Globus pallidus (tissue), 1 donor: ENCODE measurements around the gene PSMB4.
"Not testable (repeated sequence)": the region's sequence is repeated elsewhere in the genome, so short reads cannot be mapped to it uniquely, and the experiment has no call there.

Experiments used
- DNase-seq: peaks from one replicate; pipeline ENCODE4 v3.0.0-alpha.2; 2015; ENCODE audit warnings: low spot score

Gene PSMB4

DNA sequence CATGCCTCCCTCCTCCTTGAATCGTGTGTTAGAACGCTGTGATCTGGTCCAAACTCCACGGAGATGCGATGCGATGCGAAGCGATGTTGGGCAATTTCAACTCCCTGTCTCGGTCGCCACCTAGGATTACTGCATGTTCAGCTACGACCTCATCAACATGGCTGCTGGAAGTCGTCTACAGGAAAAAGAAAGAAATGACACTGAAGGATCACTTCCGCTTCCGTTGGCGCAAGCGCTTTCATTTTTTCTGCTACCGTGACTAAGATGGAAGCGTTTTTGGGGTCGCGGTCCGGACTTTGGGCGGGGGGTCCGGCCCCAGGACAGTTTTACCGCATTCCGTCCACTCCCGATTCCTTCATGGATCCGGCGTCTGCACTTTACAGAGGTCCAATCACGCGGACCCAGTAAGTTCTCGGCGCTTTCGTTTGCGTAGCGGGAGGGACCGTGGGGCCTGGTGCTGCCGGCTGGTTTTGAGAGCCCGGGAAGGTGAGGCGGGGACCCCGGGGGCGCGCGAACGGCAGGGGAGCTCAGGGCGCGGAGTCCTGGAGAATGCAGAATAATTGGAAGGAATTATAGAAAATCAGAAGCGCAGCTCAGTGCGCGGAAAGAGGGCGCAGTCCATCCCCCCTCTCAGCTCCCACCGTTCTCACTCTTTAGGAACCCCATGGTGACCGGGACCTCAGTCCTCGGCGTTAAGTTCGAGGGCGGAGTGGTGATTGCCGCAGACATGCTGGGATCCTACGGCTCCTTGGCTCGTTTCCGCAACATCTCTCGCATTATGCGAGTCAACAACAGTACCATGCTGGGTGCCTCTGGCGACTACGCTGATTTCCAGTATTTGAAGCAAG lies at the start of gene PSMB4:
TSS of gene PSMB4 (plus strand) at position 250 of the 848 bp plus-strand sequence. CDS start at position 265, 15 bp downstream.
- DNase-seq, result peak; percentile 96

DNA sequence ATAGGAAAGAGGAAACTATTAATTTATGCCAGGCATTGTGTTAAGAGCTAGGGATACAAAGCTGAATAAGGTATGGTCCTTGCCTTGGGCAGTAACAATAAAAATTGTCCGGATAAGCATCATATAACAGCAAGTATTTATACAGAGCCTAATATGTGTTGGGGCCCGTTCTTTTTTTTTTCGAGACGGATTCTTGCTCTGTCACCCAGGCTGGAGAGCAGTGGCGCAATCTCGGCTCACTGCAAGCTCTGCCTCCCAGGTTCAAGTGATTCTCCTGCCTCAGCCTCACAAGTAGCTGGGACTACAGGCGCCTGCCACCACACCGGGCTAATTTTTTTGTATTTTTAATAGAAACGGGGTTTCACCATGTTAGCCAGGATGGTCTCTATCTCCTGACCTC lies 49.0 kb upstream of the PSMB4 start:
- not testable (repeated sequence) for DNase-seq

DNA sequence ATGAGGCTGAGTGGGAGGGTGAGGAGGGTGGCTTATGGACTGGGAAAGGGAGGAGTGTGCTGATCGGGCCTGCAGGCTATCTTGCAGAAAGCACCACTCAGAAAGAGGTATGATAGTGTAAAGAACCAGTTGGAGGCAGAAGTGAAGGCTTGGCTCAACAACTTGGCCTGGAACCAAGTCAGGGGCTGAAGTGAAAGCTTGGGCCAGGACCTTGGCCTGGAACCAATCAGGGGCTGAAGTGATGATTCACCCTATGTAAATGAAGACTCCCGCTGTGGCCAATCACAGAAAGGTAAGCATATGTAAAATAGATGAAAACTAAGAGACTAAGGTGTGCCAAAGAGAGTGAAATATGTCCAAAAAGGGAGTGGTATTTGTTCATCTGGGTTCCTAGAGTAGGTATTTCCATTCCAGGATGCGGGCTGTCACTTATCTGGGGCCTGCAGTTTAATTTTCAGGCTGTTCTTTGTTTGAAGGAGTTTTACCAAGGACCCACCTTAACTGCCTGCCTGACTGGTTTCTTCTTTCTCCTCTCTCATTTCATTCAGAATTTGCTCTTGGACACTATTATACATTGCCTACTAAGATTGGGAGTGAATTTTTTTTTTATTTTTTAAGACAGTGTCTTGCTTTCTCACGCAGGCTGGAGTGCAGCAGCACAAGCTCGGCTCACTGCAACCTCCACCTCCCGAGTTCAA lies 47.2 kb upstream of the PSMB4 start:
- DNase-seq, result no peak

DNA sequence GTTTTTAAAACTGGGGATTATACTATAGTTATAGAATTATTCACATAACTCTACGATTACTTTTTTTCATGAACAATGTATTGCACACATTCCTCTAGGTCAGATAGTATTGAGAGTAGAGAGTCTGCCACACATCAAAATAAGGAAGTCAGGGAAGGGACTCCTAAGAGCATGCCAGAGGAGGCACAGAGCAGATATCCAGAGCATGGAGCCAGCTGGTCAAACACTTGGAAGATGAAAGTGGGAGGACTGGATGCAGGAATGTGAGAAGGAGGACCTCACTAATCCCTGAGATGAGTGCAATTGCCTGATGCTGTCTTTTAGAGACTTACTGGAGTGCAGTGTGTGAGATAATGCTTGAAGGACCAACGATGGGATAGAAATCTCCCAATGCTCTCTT lies 42.7 kb upstream of the PSMB4 start:
- no peak for DNase-seq

DNA sequence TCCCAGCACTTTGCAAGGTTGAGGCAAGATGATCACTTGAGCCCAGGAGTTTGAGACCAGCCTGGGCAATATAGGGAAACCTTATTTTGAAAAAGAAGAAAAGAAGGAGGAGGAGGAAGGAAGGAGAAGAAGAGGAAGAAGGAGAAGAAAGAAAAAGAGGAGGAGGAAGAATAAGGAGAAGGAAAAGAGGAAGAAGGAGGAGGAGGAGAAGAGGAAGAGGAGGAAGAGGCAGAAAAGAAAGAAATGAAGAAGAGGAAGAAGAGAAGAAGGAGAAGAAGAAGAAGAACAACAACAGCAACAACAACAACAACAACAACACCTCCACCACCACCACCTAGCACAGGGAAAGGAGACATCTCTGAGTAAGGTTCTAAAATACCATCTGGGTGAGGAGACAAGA lies 37.5 kb upstream of the PSMB4 start:
- no peak for DNase-seq

DNA sequence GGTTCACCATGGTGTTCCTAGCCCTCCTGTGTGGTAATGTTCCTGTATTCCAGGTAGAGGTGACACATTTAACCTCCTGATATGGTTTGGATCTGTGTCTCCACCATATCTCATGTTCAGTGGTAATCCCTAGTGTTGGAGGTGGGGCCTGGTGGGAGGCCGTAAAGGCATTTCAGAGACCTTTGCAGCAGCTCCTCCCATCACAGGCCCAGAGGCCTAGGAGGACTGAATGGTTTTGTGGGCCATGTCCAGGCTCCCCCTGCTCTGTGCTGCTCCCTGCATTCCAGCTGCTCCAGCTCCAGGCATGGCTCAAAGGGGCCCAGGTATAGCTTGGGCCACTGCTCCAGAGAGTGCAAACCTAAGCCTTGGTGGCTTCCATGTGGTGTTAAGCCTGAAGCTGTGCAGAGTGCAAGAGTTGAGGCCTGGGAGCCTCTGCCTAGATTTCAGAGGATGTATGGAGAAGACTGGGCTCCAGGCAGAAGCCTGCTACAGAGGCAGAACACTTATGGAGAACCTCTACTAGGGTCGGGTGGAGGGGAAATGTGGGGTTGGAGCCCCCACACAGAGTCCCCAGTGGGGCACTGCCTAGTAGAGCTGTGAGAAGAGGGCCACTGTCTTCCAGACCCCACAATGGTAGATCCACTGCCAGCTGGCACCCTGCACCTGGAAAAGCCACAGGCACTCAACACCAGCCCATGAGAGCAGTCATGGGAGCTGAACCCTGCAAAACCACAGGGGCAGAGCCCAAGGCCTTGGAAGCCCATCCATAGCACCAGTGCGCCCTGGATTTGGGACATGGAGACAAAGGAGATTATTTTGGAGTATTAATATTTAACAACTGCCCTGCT lies 36.8 kb upstream of the PSMB4 start:
- DNase-seq, result no peak

DNA sequence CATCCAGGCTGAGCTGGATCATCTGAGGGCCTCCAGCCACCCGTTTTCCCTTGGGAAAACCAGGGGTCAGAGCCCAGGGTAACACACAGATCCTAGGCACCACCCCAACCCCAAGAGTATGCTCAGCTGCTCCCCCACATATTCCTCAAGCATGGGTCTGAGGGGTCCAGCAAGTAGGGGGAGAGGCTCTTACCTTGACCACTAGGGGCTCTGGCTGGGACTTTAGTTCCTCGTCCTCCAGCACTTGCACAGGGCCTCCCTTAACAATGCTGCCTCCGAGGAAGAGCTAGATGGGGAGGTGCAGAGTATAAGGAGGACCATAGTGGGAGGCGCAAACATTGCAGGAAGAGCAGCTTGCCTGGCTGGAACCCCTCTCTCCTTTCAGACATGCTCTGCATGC lies 34.4 kb upstream of the PSMB4 start:
- DNase-seq, result no peak

DNA sequence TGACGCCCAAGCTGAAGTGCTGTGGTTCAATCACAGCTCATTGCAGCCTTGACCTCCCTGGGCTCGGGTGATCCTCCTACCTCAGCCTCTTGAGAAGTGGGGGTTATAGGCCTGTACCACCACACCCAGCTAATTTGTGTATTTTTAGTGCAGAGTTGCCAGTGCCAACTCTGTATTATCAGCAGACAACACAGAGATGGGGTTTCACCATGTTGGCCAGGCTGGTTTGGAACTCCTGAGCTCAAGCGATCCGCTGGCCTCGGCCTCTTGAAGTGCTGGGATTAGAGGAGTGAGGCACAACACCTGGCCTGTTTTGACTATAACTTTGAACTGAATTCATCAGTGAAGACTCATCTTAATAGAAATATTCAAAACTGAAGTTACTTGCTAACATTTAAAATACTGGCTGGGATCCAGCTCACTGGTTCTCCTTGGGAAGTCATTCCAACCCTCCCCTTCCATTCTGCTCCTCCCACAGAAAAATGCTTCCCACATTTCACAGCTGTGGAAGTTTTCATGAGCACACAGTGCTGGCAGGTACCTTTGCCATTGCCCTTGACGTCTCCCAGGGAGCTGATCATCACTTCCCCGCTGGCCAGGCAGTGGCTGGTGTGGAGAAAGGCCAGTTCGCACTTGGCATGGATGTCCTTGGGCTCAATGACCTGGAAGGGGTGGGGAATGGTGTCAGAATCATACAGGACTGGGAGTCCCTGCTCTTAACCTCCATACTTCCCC lies 31.5 kb upstream of the PSMB4 start:
- no peak for DNase-seq

DNA sequence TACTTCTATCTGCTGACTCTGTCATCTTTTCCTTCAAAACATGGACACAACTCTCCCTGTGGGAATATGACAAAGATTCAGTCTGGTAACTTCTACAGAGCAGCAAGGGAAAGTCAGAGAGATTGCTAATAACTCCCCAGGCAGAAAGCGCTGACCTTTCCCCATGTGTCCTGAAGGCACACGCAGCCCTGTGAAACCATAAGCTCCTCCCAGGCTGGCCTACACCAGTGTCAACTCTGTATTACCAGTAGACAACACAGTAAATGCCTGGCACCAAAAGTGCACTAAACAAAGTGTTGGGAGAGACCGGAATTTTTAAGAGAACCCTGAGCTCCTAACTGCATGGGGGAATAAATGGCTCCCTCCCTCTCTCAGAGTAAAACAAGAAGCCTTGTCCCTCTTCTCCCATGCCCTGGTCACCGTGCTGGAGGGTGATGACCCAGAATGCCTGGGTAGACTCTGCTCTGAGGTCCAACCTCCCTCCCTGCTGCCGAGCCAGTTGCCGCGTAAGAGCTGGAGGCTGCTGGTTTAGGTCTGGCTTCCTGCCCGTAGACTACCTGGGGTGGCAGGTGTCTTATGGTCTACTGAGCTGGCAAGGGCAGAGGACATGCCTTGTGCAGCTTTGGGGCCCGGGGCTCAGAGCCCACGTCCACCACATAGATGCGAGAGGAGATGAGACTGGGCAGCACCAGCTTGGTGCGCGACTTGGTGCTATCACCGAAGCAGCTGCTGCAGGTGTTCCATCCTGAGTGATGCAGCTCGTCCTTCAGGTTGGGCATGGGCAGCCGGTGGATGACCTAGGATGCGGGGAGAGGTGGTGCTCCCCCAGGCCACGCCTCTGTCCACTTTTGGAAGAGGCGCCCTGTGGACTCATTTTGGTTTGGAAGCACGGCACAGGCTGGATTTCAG lies 30.7 kb upstream of the PSMB4 start:
- DNase-seq, result no peak

DNA sequence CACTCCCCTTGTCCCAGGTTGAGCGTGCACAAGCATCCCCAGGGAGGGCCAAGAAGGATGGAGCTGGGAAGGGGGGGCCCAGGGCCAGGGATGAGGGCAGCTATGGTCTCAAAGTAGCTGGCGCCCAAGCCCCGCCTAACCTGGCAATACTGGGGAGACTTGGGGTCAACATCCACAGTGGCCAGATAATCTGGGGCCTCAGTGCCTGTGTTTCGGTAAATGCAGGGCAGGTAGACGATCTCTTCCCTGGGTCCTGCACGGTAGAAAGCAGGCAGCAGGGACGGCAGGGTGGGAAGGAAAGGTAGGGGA lies 30.1 kb upstream of the PSMB4 start:
- no peak for DNase-seq

DNA sequence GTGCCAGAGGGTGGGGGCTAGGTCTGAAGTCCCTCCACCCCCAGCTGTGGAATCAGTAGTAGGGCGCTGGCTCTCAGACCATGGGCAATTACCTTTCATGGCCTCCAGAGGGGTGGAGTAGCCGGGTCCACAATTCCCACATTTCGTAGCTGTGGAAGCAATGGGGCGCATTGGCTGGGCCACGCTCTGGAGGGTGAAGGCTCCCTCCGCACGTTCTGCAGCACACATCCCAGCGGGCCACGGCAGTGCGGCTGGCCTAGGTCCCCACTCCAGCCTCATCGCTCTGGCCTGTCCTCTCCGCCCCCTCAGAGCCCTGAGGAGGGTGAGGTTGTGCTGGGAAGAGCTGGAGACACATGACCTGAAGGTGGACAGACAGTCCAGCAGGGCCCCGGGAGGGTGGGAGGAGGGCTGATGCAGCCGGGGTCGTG lies 29.7 kb upstream of the PSMB4 start:
- DNase-seq, result no peak

DNA sequence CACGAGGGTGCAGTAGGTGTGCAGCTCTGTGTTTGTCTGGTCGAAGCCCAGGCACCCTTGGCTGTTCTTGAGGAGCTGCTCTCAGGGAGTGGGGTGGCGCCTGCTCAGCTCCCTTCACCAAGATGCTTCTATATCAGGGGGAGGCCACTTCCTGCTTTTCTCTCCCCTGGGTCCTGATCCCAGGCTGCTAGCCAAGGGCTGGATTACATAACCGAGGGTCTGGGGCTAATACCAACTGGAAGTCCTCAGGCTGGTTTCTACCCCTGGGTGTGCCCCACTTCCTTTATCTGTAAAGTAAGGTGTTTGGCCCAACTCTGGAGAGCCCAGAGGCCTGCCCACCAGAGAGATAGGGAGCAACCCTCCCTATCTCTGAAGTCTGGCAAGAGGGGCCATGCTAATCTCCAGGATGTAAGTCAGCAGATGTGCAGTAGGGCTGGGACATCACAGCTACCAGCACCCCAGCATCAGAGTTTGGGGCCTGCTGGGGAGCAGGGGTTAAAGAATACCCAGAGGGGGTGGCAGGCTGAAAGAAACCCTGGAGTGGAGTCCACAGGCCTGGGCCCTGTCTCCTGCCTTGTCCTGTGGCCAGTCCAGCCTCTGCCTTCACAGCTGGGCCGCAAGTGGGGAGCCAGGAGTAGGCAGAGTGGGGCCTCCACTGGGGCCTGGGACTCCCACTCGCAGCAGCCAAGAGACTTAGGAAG lies 29.0 kb upstream of the PSMB4 start:
- DNase-seq, result no peak

DNA sequence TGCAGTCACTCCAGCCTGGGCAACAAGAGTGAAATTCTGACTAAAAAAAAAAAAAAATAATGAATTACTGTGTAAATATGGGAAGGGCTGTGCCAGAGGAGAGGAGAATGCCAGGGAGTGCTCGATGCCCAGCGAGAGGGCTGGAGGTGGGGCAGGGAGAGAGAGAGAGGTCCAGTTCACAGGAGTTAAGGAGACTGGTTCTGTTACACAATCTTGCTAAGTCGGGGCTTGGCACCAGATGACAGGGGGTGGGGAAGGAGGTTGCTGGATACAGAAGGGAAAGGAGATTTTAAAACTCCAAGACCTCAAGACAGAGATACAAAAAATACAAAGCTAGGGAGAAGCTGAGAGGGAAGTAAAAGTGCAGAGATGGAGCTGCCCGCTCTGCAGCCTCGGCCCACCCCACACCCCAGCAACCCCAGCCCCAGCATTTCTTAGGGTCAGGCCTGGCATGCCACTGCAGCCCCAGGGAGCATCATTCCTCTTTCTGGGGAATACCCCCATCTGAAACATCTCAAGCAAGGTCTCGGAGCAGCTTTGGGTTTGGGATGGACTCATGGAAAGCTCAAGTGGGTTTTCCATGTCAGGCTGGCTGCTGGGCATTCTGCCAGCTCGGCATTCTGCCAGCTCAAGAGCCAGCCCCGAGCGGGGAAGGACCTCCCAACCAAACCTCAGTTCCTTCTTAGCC lies 27.9 kb upstream of the PSMB4 start:
- DNase-seq, result peak; percentile 69

DNA sequence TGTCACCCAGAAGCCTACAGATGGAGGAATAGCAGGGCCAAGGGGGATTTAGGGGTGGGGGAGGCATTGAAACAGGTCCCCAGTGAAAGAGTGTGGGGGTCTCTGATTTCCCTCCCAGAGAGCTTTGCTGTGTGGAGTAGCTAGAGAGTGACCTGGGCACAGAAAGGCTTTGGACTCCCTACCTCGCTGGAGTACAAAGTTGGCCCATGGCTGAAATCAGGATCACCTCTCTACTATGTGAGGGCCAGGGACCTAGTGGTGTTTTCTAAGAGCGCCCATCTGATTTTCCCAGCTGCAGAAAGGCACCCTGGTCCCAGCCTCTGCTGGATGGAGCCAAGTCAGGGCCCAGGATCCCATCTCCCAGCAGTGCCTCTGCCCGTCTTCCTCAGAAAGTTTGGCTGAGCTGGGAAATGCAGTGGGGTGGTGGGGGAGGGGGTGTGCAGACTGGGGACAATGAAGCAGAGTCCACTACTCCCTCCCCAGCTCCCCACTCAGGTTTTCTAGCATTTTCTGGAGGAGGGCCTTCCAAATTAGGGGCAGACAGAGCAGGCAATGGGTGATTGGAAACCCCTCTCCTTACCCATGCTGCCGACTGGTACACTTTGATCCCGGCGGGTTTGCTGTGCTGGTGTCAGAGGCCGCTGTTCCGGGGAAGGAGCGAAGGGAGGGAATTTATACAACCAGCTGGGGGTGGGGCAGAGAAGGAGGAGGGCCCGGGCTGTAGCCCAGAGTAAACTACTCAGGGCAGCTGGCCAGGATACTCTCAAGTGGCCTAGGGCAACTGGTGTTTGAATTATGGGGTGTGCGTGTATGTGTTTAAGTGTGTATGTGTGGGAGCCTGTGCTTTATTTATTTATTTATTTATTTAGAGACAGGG lies 27.1 kb upstream of the PSMB4 start, which contains the start of gene SELENBP1:
TSS of gene SELENBP1 (minus strand) at position 648 of the 877 bp plus-strand sequence. CDS start at position 584, 64 bp downstream.
- DNase-seq, result peak; percentile 77

DNA sequence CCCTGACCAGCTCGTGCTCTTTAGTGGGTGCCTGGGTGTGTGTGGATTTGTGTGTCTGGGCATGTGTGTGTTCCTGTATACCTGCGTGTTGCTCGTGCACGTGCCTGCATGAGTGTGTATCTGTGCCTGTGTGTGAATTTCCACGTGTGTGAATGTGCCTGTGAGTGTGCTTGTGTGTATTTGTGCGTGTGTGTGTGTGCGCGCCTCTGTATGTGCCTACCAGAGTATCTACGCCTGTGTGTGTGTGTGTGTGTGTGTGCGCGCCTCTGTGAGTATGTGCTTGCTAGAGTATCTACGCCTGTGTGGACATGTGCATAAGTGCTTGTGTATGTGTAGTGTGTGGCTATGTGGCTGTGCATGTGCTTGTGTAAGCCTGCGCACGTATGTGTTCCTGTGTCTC lies 26.2 kb upstream of the PSMB4 start:
- no peak for DNase-seq

DNA sequence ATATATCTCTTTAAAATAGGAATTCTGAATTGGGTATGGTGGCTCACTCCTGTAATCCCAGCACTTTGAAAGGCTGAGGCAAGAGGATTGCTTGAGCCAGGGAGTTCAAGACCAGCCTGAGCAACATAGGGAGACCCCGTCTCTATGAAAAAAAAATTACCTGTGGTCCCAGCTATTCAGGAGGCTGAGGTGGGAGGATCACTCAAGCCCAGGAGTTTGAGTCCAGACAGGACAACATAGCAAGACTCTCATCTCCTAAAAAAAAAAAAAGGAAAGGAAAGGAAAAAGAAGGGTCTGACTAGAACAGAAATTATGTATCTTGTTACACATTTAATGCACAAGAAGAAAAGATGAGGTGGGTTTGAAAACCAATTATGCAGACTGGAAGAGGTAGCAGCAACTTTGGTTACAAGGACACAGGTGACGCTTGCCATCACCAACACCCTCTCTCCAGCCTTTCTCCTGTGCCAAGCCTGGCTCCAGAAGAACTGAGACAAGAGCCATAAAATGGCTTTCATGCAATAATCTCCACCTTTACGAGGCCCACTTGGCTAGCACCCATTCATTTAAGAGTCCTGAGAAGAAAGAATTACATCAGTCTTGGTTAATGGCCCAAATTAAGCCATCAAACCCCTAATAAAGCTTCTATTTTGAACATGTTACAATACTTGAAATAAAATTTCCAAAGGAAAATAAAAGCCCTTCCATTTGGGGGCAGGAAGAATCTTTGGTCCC lies 22.1 kb upstream of the PSMB4 start:
- no peak for DNase-seq

DNA sequence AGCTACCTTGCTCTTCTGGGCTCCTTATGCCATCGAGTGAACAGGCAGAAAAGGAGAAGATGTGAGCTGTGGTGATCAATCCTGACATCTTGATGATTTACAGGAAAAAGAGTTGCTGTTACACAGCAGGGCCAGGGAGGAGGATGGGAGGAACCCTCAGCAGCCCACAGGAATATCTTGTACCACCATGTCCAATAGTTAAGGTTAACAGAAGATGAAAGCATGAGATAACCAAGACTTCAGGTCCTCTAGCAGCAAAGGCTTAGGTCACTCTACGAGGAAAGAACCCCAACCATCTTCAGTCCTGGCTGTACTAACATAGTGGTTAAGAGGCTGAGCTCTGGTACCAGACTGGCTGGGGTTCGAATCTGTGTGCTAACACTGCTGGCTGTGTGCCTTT lies 14.8 kb upstream of the PSMB4 start:
- no peak for DNase-seq

DNA sequence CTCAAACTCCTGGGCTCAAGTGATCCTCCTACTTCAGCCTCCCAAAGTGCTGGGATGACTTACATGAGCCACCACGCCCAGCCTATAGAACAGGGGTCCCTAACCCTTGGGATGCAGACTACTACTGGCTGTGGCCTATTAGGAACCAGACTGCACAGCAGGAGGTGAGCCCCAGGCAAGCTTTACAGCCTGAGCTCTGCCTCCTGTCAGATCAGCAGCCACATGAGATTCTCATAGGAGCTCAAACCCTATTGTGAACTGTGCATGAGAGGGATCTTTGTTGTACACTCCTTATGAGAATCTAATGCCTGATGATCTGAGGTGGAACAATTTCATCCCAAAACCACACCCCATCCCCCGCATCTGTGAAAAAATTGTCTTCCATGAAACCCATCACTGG lies 13.4 kb upstream of the PSMB4 start:
- DNase-seq, result no peak
